Measurements from ENCODE around the gene SIL1.
"Not testable (repeated sequence)": the region's sequence is repeated elsewhere in the genome, so short reads cannot be mapped to it uniquely, and the experiment has no call there.

The SIL1 gene

GRCh38 chr5:138927979-138928378, 270.2 kb downstream of the SIL1 start:
- Histone ChIP-seq H3K4me3 (ENCODE audit: control insufficient read depth in 1 of 7, extremely low read depth in 1 of 7, insufficient read depth in 4 of 7, low read depth in 2 of 7, low read length in 6 of 7) (no peak overlapping the region), H3K4me1 (ENCODE audit: control extremely low read depth in 1 of 4, control insufficient read depth in 4 of 4, insufficient read depth in 4 of 4, low read length in 3 of 4) (peaks cover 0 to 1% (median 0%) of the 10 kb centered on the region in 4 experiments), H3K27ac (ENCODE audit: insufficient read depth in 1 of 2, low read depth in 1 of 2, low read length in 2 of 2, poor library complexity in 1 of 2, severe bottlenecking in 2 of 2) (no peak overlapping the region), H3K27me3 (replicated peaks in 2 of 5; ENCODE audit: control insufficient read depth in 4 of 5, insufficient read depth in 5 of 5, low read length in 4 of 5) (no peaks in the 10 kb centered on the region), H3K36me3 (ENCODE audit: control insufficient read depth in 4 of 4, insufficient read depth in 4 of 4, low read length in 3 of 4) (peaks cover 19 to 79% (median 57%) of the 10 kb centered on the region in 4 experiments), H3K9me3 (ENCODE audit: control extremely low read depth in 1 of 5, control insufficient read depth in 4 of 5, insufficient read depth in 2 of 5, low read depth in 1 of 5, low read length in 4 of 5) (no peaks in the 10 kb centered on the region)
- ChIA-PET CTCF (interaction anchor here (0.8 kb wide), 1 partner anchor 83 kb away, joined by 3 read pairs; no protein-coding TSS in a partner anchor), POLR2A (no interaction called here)
- 97% methylated on average over 3 of the region's 7 CpGs for WGBS (ENCODE audit: insufficient coverage)
- DNase-seq = no peak

- H3K4me1 ChIP-seq (ENCODE audit: control extremely low read depth in 1 of 4, control insufficient read depth in 4 of 4, insufficient read depth in 4 of 4, low read length in 3 of 4) = peaks cover 0 to 1% (median 0%) of the 10 kb centered on the region in 4 experiments
- no peaks in the 10 kb centered on the region for H3K27me3 ChIP-seq (replicated peaks in 2 of 5; ENCODE audit: control insufficient read depth in 4 of 5, insufficient read depth in 5 of 5, low read length in 4 of 5)
- no peak overlapping the region for H3K4me3 ChIP-seq (ENCODE audit: control insufficient read depth in 1 of 7, extremely low read depth in 1 of 7, insufficient read depth in 4 of 7, low read depth in 2 of 7, low read length in 6 of 7)
- POLR2A ChIA-PET = no interaction called here
- DNase-seq = no peak
- H3K9me3 ChIP-seq (ENCODE audit: control extremely low read depth in 1 of 5, control insufficient read depth in 4 of 5, insufficient read depth in 2 of 5, low read depth in 1 of 5, low read length in 4 of 5) = no peaks in the 10 kb centered on the region
- 98% methylated on average over 8 of the region's 8 CpGs for WGBS (ENCODE audit: insufficient coverage)
- H3K27ac ChIP-seq (ENCODE audit: insufficient read depth in 1 of 2, low read depth in 1 of 2, low read length in 2 of 2, poor library complexity in 1 of 2, severe bottlenecking in 2 of 2) = no peak overlapping the region
- CTCF ChIA-PET = interaction anchor here (0.8 kb wide), 1 partner anchor 82 kb away, joined by 3 read pairs; no protein-coding TSS in a partner anchor
- peaks cover 18 to 75% (median 53%) of the 10 kb centered on the region in 4 experiments for H3K36me3 ChIP-seq (ENCODE audit: control insufficient read depth in 4 of 4, insufficient read depth in 4 of 4, low read length in 3 of 4)
Observed at GRCh38 chr5:138927544-138927943, 270.6 kb downstream of the SIL1 start.

GRCh38 chr5:138926688-138927448, 271.3 kb downstream of the SIL1 start:
- Histone ChIP-seq H3K27ac (ENCODE audit: insufficient read depth in 1 of 2, low read depth in 1 of 2, low read length in 2 of 2, poor library complexity in 1 of 2, severe bottlenecking in 2 of 2) (no peak overlapping the region), H3K36me3 (ENCODE audit: control insufficient read depth in 4 of 4, insufficient read depth in 4 of 4, low read length in 3 of 4) (peaks cover 16 to 68% (median 46%) of the 10 kb centered on the region in 4 experiments), H3K4me1 (ENCODE audit: control extremely low read depth in 1 of 4, control insufficient read depth in 4 of 4, insufficient read depth in 4 of 4, low read length in 3 of 4) (peaks cover 0 to 1% (median 0%) of the 10 kb centered on the region in 4 experiments), H3K9me3 (ENCODE audit: control extremely low read depth in 1 of 5, control insufficient read depth in 4 of 5, insufficient read depth in 2 of 5, low read depth in 1 of 5, low read length in 4 of 5) (no peaks in the 10 kb centered on the region), H3K27me3 (replicated peaks in 2 of 5; ENCODE audit: control insufficient read depth in 4 of 5, insufficient read depth in 5 of 5, low read length in 4 of 5) (no peaks in the 10 kb centered on the region), H3K4me3 (ENCODE audit: control insufficient read depth in 1 of 7, extremely low read depth in 1 of 7, insufficient read depth in 4 of 7, low read depth in 2 of 7, low read length in 6 of 7) (no peak overlapping the region)
- WGBS (ENCODE audit: insufficient coverage) = 94% methylated on average over 16 of the region's 16 CpGs
- ChIA-PET POLR2A (no interaction called here), CTCF (no interaction called here)
- DNase-seq = no peak

- Histone ChIP-seq H3K9me3 (ENCODE audit: control extremely low read depth in 1 of 5, control insufficient read depth in 4 of 5, insufficient read depth in 2 of 5, low read depth in 1 of 5, low read length in 4 of 5) (no peaks in the 10 kb centered on the region), H3K4me3 (ENCODE audit: control insufficient read depth in 1 of 7, extremely low read depth in 1 of 7, insufficient read depth in 4 of 7, low read depth in 2 of 7, low read length in 6 of 7) (no peak overlapping the region), H3K27me3 (replicated peaks in 2 of 5; ENCODE audit: control insufficient read depth in 4 of 5, insufficient read depth in 5 of 5, low read length in 4 of 5) (no peaks in the 10 kb centered on the region), H3K27ac (ENCODE audit: insufficient read depth in 1 of 2, low read depth in 1 of 2, low read length in 2 of 2, poor library complexity in 1 of 2, severe bottlenecking in 2 of 2) (no peak overlapping the region), H3K36me3 (ENCODE audit: control insufficient read depth in 4 of 4, insufficient read depth in 4 of 4, low read length in 3 of 4) (peaks cover 12 to 62% (median 40%) of the 10 kb centered on the region in 4 experiments), H3K4me1 (ENCODE audit: control extremely low read depth in 1 of 4, control insufficient read depth in 4 of 4, insufficient read depth in 4 of 4, low read length in 3 of 4) (peaks cover 0 to 1% (median 0%) of the 10 kb centered on the region in 4 experiments)
- 100% methylated on average over 10 of the region's 11 CpGs for WGBS (ENCODE audit: insufficient coverage)
- ChIA-PET POLR2A (no interaction called here), CTCF (no interaction called here)
- DNase-seq = no peak
Observed at GRCh38 chr5:138926257-138926656, 271.9 kb downstream of the SIL1 start.

GRCh38 chr5:138925090-138925635, 273.0 kb downstream of the SIL1 start:
- 98% methylated on average over 11 of the region's 12 CpGs for WGBS (ENCODE audit: insufficient coverage)
- Histone ChIP-seq H3K9me3 (ENCODE audit: control extremely low read depth in 1 of 5, control insufficient read depth in 4 of 5, insufficient read depth in 2 of 5, low read depth in 1 of 5, low read length in 4 of 5) (no peaks in the 10 kb centered on the region), H3K36me3 (ENCODE audit: control insufficient read depth in 4 of 4, insufficient read depth in 4 of 4, low read length in 3 of 4) (peaks cover 7 to 51% (median 29%) of the 10 kb centered on the region in 4 experiments), H3K27me3 (replicated peaks in 2 of 5; ENCODE audit: control insufficient read depth in 4 of 5, insufficient read depth in 5 of 5, low read length in 4 of 5) (no peaks in the 10 kb centered on the region), H3K27ac (ENCODE audit: insufficient read depth in 1 of 2, low read depth in 1 of 2, low read length in 2 of 2, poor library complexity in 1 of 2, severe bottlenecking in 2 of 2) (no peak overlapping the region), H3K4me3 (ENCODE audit: control insufficient read depth in 1 of 7, extremely low read depth in 1 of 7, insufficient read depth in 4 of 7, low read depth in 2 of 7, low read length in 6 of 7) (no peak overlapping the region), H3K4me1 (ENCODE audit: control extremely low read depth in 1 of 4, control insufficient read depth in 4 of 4, insufficient read depth in 4 of 4, low read length in 3 of 4) (peaks cover 0 to 1% (median 0%) of the 10 kb centered on the region in 4 experiments)
- ChIA-PET POLR2A (no interaction called here), CTCF (interaction anchor here (0.9 to 1.3 kb wide), 5 partner anchors 9 to 44 kb away, joined by 3 read pairs; no protein-coding TSS in a partner anchor)
- DNase-seq = no peak

GRCh38 chr5:138922494-138922893, 275.7 kb downstream of the SIL1 start:
- ChIA-PET CTCF (interaction anchor here (1.2 kb wide), 1 partner anchor 39 kb away, joined by 4 read pairs; no protein-coding TSS in a partner anchor), POLR2A (no interaction called here)
- DNase-seq = no peak
- no peak overlapping the region for H3K27ac ChIP-seq (ENCODE audit: insufficient read depth in 1 of 2, low read depth in 1 of 2, low read length in 2 of 2, poor library complexity in 1 of 2, severe bottlenecking in 2 of 2)
- no peaks in the 10 kb centered on the region for H3K9me3 ChIP-seq (ENCODE audit: control extremely low read depth in 1 of 5, control insufficient read depth in 4 of 5, insufficient read depth in 2 of 5, low read depth in 1 of 5, low read length in 4 of 5)
- no CpG with 5 or more reads among the region's 2 CpGs for WGBS (ENCODE audit: insufficient coverage)
- H3K4me1 ChIP-seq (ENCODE audit: control extremely low read depth in 1 of 4, control insufficient read depth in 4 of 4, insufficient read depth in 4 of 4, low read length in 3 of 4) = peaks cover 0 to 1% (median 0%) of the 10 kb centered on the region in 4 experiments
- H3K36me3 ChIP-seq (ENCODE audit: control insufficient read depth in 4 of 4, insufficient read depth in 4 of 4, low read length in 3 of 4) = peaks cover 4 to 38% (median 22%) of the 10 kb centered on the region in 4 experiments
- no peak overlapping the region for H3K4me3 ChIP-seq (ENCODE audit: control insufficient read depth in 1 of 7, extremely low read depth in 1 of 7, insufficient read depth in 4 of 7, low read depth in 2 of 7, low read length in 6 of 7)
- H3K27me3 ChIP-seq (replicated peaks in 2 of 5; ENCODE audit: control insufficient read depth in 4 of 5, insufficient read depth in 5 of 5, low read length in 4 of 5) = no peaks in the 10 kb centered on the region

- H3K4me1 ChIP-seq (ENCODE audit: control extremely low read depth in 1 of 4, control insufficient read depth in 4 of 4, insufficient read depth in 4 of 4, low read length in 3 of 4); H3K27ac ChIP-seq (ENCODE audit: insufficient read depth in 1 of 2, low read depth in 1 of 2, low read length in 2 of 2, poor library complexity in 1 of 2, severe bottlenecking in 2 of 2); POLR2A ChIA-PET; H3K9me3 ChIP-seq (ENCODE audit: control extremely low read depth in 1 of 5, control insufficient read depth in 4 of 5, insufficient read depth in 2 of 5, low read depth in 1 of 5, low read length in 4 of 5); CTCF ChIA-PET; DNase-seq; H3K4me3 ChIP-seq (ENCODE audit: control insufficient read depth in 1 of 7, extremely low read depth in 1 of 7, insufficient read depth in 4 of 7, low read depth in 2 of 7, low read length in 6 of 7); H3K27me3 ChIP-seq (replicated peaks in 2 of 5; ENCODE audit: control insufficient read depth in 4 of 5, insufficient read depth in 5 of 5, low read length in 4 of 5): not testable (repeated sequence)
- WGBS (ENCODE audit: insufficient coverage) = 80% methylated on average over 2 of the region's 2 CpGs
- peaks cover 4 to 27% (median 17%) of the 10 kb centered on the region in 4 experiments for H3K36me3 ChIP-seq (ENCODE audit: control insufficient read depth in 4 of 4, insufficient read depth in 4 of 4, low read length in 3 of 4)
Observed at GRCh38 chr5:138921362-138921761, 276.8 kb downstream of the SIL1 start.
